ENCODE results near the gene RAB40C.

GRCh38 chr16:540645-541340, 49.1 kb upstream of the RAB40C start:
- TF ChIP-seq SP1 (IDR thresholded peaks at IDR 0.05) (no peak), JUND (IDR thresholded peaks at IDR 0.05) (no peak), CTCF (IDR thresholded peaks at IDR 0.05; ENCODE audit: low read depth, low read length, missing input control) (no peak), ZBTB33 (IDR thresholded peaks at IDR 0.05) (no peak), HNF4A (conservative IDR thresholded peaks at IDR 0.05) (no peak)

All from liver (tissue), 3 donors.